ENCODE measurements around the gene ZNF727.
"Not testable (repeated sequence)": the region's sequence is repeated elsewhere in the genome, so short reads cannot be mapped to it uniquely, and the experiment has no call there.

The ZNF727 gene

DNA sequence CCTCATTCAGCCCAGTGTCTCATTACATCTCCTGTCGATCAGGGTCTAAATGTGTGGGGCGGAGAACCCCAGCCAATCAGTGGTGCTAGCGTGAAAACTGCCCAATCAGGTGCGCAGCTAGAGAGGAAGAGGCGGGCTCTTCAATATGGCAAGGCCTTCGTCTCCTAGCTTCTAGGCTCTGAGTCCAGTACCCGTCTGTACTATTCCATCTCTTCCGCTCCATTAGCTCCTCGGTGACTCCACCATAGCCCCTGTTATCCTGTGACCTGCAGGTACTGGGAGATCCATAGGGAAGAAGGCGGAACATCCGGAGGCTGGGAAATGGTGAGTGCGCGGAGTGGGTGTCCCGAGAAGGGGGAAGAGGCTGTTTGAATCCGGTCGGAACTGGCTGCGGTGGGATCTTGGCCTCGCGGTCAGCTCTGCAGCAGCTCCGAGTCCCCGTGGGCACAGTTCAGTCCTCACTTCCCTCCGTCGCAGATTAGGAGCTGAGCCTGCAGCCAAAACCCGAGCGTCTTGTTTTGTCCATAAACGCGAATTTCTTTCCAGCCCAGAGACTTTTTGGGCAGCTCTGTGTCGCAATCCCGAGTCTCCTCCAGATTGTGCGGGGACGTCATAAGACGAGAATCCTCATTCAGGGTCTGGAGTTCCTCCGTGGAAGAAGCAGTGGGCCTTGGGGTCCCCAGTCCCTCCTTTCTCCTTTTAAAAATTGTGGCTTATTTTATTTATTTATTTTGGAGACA is at the start of gene ZNF727:
TSS of gene ZNF727 (plus strand) at position 134 of the 740 bp plus-strand sequence. CDS start at position 322, 188 bp downstream.
- DNase-seq (ENCODE audit: low read depth, low spot score), result no peak

DNA sequence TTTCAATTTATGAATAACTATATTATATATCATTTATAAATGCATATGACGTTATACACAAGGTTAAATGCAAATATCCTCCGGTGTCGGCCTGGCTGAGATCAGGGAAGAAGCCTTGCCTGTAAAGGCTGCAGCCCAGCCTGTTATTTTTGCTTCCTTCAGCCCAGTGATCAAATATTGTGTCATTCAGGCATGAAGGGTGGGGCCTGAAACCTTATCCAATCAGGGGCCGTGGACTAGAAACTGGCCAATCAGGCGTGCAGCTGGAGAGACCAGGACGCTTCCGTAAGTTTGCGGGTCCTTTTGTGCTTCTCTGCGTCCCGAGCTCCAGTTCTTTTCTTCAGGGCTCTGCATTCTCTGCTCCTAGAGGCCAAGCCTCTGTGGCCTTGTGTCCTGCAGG is 46.7 kb upstream of the ZNF727 start, which contains the start of gene ZNF722:
TSS of gene ZNF722 (plus strand) at position 301 of the 400 bp plus-strand sequence. CDS start 113 bp downstream, outside the sequence.
- no peak for DNase-seq (ENCODE audit: low read depth, low spot score)

DNA sequence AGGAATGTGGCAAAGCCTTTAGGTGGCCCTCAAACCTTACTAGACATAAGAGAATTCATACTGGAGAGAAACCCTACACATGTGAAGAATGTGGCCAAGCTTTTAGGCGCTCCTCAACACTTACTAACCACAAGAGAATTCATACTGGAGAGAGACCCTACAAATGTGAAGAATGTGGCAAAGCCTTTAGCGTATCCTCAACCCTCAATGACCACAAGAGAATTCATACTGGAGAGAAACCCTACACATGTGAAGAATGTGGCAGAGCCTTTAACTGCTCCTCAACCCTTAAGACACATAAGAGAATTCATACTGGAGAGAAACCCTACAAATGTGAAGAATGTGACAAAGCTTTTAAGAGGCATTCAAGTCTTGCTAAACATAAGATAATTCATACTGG is 29.7 kb upstream of the ZNF727 start:
- DNase-seq (ENCODE audit: low read depth, low spot score), result not testable (repeated sequence)

DNA sequence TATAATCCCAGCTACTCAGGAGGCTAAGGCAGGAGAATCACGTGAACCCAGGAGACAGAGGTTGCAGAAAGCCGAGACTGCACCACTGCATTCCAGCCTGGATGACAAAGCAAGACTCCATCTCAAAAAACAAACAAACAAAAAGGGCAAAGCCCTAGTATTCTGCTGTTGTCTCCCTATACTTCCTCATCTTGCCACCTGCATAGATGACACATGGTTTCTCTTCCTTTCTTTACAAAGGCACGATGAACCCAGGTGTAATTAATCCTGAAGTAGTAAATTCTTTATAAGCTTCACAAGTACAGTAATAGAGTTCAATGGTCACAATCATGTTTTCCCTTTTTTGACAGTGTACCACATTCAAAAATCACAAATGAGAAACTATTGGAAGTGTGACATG is 9.8 kb upstream of the ZNF727 start:
- no peak for DNase-seq (ENCODE audit: low read depth, low spot score)

DNA sequence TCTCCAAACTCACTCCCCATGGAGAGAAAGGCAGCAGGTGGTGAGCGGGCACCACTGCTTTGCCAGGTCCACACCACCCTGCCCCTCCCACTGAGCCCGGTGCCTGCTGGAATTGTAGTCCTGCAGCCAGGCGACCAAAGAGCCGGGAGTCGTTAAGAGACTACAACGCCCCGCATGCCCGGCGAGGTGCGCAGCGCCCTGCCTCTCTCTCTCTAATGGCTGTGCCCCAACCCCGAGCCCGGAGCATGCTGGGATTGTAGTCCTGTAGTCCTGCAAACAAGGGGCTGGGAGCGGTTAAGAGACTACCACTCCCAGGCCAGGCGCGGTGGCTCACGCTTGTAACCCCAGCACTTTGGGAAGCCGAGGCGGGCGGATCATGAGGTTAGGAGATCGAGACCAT is 8.1 kb upstream of the ZNF727 start:
- no peak for DNase-seq (ENCODE audit: low read depth, low spot score)

DNA sequence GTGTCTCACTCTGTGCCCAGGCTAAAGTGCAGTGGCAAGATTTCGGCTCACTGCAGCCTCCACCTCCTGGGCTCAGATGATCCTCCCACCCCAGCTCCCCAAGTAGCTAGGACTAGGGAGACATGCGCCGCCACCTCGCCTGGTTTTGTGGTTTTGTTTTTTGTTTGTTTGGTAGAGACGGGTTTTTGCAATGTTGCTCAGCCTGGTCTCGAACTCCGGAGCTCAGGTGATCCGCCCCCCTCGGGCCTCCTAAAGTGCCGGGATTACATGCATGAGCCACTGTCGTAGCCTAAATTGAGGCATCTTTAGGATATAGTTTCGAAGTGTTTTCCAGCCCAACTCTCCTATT is 781 bp downstream of the ZNF727 start:
- no peak for DNase-seq (ENCODE audit: low read depth, low spot score)

DNA sequence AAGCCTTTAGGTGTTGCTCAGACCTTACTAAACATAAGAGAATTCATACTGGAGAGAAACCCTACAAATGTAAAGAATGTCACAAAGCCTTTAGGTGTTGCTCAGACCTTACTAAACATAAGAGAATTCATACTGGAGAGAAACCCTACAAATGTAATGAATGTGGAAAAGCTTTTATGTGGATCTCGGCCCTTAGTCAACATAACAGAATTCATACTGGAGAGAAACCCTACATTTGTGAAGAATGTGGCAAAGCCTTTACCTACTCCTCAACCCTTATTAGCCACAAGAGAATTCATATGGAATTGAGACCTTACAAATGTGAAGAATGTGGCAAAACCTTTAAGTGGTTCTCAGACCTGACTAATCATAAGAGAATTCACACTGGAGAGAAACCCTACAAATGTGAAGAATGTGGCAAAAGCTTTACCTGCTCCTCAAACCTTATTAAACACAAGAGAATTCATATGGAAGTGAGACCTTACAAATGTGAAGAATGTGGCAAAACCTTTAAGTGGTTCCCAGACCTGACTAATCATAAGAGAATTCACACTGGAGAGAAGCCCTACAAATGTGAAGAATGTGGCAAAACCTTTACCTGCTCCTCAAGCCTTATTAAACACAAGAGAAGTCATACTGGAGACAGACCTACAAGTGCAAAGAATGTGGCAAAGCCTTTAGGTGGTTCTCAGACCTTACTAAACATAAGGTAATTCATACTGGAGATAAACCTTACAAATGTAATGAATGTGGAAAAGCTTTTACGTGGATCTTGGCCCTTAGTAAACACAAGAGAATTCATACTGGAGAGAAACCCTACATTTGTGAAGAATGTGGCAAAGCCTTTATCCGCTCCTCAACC is 32.8 kb downstream of the ZNF727 start:
- DNase-seq (ENCODE audit: low read depth, low spot score), result not testable (repeated sequence)

DNA sequence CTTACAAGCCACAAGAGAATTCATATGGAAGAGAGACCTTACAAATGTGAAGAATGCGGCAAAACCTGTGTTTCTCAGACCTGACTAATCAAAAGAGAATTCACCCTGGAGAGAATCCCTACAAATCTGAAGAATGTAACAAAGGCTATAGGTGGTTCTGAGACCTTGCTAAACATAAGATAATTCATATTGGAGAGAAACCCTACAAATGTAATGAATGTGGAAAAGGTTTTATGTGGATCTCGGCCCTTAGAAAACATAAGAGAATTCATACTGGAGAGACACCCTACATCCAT is 33.4 kb downstream of the ZNF727 start:
- DNase-seq (ENCODE audit: low read depth, low spot score), result no peak

DNA sequence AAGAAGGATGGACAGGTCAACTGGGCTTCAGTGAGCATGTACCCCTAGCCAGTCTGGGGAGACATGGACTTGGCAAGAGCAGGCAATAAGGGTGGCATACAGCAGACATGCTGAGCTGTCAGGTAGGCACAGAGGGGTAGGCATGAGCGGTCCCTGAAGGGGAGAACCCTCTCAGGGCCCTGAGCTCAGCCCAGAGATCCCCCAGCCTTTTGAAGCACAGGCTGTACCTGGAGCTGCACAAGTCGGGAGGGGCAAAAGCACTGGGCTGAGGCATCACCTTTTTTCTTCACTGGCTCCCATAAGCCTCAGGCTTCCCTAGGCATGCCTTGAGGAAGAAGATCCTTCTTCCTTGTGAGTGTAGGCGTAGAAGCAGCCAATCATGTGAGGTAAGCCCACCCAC is 42.3 kb downstream of the ZNF727 start:
- no peak for DNase-seq (ENCODE audit: low read depth, low spot score)

DNA sequence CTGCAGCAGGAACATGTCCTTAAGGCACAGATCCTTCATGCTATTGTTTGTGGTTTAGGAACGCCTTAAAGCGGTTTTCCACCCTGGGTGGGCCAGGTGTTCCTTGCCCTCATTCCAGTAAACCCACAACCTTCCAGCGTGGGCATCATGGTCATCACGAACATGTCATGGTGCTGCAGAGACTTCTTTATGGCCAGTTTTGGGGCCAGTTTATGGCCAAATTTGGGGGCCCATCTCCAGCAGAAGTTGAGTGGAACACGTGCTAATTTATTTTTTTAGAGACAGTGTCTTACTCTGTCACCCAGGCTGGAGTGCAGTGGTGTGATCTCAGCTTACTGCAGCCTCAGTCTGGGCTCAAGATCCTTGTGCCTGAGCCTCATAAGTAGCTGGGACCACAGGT is 43.6 kb downstream of the ZNF727 start:
- DNase-seq (ENCODE audit: low read depth, low spot score), result not testable (repeated sequence)

Data from brain pericyte (primary cell).